Endothelial cell of umbilical vein (primary cell): ENCODE data around the gene ZNF507. TPM values are rescaled to one million over a fixed set of nuclear protein-coding genes. Genes with fewer than 3 reads are reported as not detected.

Experiments used
- BruUV-seq: library from RNA; stranded (reverse); fragments of 400-500 nt; replicated peaks from 2 replicates; lab custom pipeline; 2021; lab: Mats Ljungman, UMichigan
- CTCF ChIA-PET: fragments of 300-600, 350-600 bp; sonication (Branson Sonifier 250); formaldehyde crosslinking; loops from one replicate; lab custom pipeline; 2021; ENCODE audit warnings: antibody characterized with exemption, inconsistent platforms; lab: Charles Lee
- POLR2A ChIA-PET: fragments of 300-600, 350-600 bp; sonication (Branson Sonifier 250); formaldehyde crosslinking; loops from one replicate; lab custom pipeline; 2021; ENCODE audit warnings: antibody characterized with exemption, inconsistent platforms; lab: Charles Lee
- DNase-seq: peaks from one replicate; pipeline ENCODE4 v3.0.0-alpha.2; 2011; ENCODE audit warnings: low read depth, low spot score
- FAIRE-seq: peaks from 2 replicates; lab custom pipeline; 2011; peaks lifted over from hg19 to GRCh38; lab: Jason Lieb, UNC
- H2AFZ ChIP-seq: 2 replicates; pipeline ENCODE4 v1.6.0; 2012; ENCODE audit warnings: low read depth, low read length, control low read depth, inconsistent platforms
- H3K27ac ChIP-seq: 2 replicates; pipeline ENCODE4 v1.5.1; 2011; ENCODE audit warnings: low read depth, mild to moderate bottlenecking, control low read depth, low read length, moderate library complexity; ENCODE audit not compliant: insufficient read depth
- H3K27me3 ChIP-seq, 2 experiments: 2 replicates each; pipeline versions ENCODE4 v1.6.0 to v1.6.1; 2011; ENCODE audit warnings: low read length in 2 of 2, mixed read lengths in 1 of 2; ENCODE audit not compliant: control insufficient read depth in 2 of 2, insufficient read depth in 2 of 2
- H3K36me3 ChIP-seq, 2 experiments: 2 replicates in 1 of 2; 3 replicates in 1 of 2; pipeline ENCODE4 v1.5.1; 2011; ENCODE audit warnings: low read length in 2 of 2, mild to moderate bottlenecking in 1 of 2, moderate library complexity in 1 of 2; ENCODE audit not compliant: control insufficient read depth in 2 of 2, insufficient read depth in 2 of 2; ENCODE audit errors: extremely low read depth in 1 of 2
- H3K4me1 ChIP-seq: 3 replicates; pipeline ENCODE4 v1.5.1; 2011; ENCODE audit warnings: mild to moderate bottlenecking, low read length; ENCODE audit not compliant: control insufficient read depth, insufficient read depth; ENCODE audit errors: extremely low read depth
- H3K4me2 ChIP-seq: 2 replicates; pipeline ENCODE4 v1.6.1; 2011; ENCODE audit warnings: low read length, control low read depth, mixed read lengths; ENCODE audit not compliant: insufficient read depth
- H3K4me3 ChIP-seq, 3 experiments: fragments of 200-600 bp in 1 of 3; sonication (generic), shearing (Covaris generic) in 1 of 3; replicated peaks in 1 of 3; 2 replicates each; pipeline ENCODE4 v1.5.1; 2011 to 2016; ENCODE audit warnings: control low read depth in 3 of 3, low read length in 3 of 3, mild to moderate bottlenecking in 2 of 3, inconsistent platforms in 1 of 3, low read depth in 1 of 3, moderate library complexity in 1 of 3; ENCODE audit not compliant: insufficient read depth in 1 of 3
- H3K79me2 ChIP-seq: 2 replicates; pipeline ENCODE4 v1.6.0; 2012; ENCODE audit warnings: low read length, inconsistent platforms; ENCODE audit not compliant: control insufficient read depth, insufficient read depth
- H3K9ac ChIP-seq: replicated peaks from 2 replicates; pipeline ENCODE3; 2011; ENCODE audit warnings: low read length, control low read depth; ENCODE audit not compliant: insufficient read depth; ENCODE audit errors: extremely low read depth
- H3K9me1 ChIP-seq: replicated peaks from 3 replicates; pipeline ENCODE4 v1.6.0; 2011; ENCODE audit warnings: mild to moderate bottlenecking, low read length; ENCODE audit not compliant: control insufficient read depth, insufficient read depth; ENCODE audit errors: extremely low read depth
- H3K9me3 ChIP-seq: replicated peaks from 2 replicates; pipeline ENCODE4 v1.5.1; 2012; ENCODE audit warnings: low read length, inconsistent platforms; ENCODE audit not compliant: control insufficient read depth, insufficient read depth
- H4K20me1 ChIP-seq: replicated peaks from 2 replicates; pipeline ENCODE3; 2011; ENCODE audit warnings: mild to moderate bottlenecking, low read length; ENCODE audit not compliant: control insufficient read depth, insufficient read depth; ENCODE audit errors: extremely low read depth
- EZH2 ChIP-seq: IDR thresholded peaks from 2 replicates; pipeline ENCODE4 v1.6.1; 2012; ENCODE audit warnings: borderline replicate concordance, low read depth, mild to moderate bottlenecking, moderate library complexity, low read length, inconsistent platforms; ENCODE audit not compliant: severe bottlenecking
- FOS ChIP-seq: IDR thresholded peaks from 2 replicates; pipeline ENCODE4 v1.6.1; 2011; ENCODE audit warnings: mild to moderate bottlenecking, low read length, moderate library complexity, borderline replicate concordance; ENCODE audit not compliant: insufficient read depth
- GATA2 ChIP-seq: IDR thresholded peaks from 2 replicates; pipeline ENCODE4 v1.7.0; 2011; ENCODE audit warnings: low read depth, mild to moderate bottlenecking, moderate library complexity, mixed read lengths, low read length; ENCODE audit not compliant: insufficient read length, insufficient read depth
- JUN ChIP-seq: IDR thresholded peaks from 2 replicates; pipeline ENCODE4 v1.6.1; 2011; ENCODE audit warnings: borderline replicate concordance, low read depth; ENCODE audit not compliant: insufficient read length, insufficient read depth
- MYC ChIP-seq: IDR thresholded peaks from one replicate; pipeline ENCODE4 v1.6.1; 2011; ENCODE audit warnings: mild to moderate bottlenecking, low read depth, low read length
- POLR2A ChIP-seq: IDR thresholded peaks from 2 replicates; pipeline ENCODE4 v1.6.1; 2012; ENCODE audit warnings: low read depth, mild to moderate bottlenecking, control low read depth, low read length
- POLR2AphosphoS5 ChIP-seq: IDR thresholded peaks from 2 replicates; pipeline ENCODE4 v1.6.1; 2012; ENCODE audit warnings: low read depth, mild to moderate bottlenecking, control low read depth, low read length, moderate library complexity; ENCODE audit not compliant: insufficient read depth
- dilution Hi-C: fragments of 300-500 bp; cut with MboI; formaldehyde crosslinking; loops from one replicate; pipeline ENCODE4 v1.15.0; 2019; ENCODE audit warnings: low sequenced_read_pairs; ENCODE audit not compliant: extremely low pct_ligation_motif_present
- intact Hi-C: fragments of 100-400 bp; cut with micrococcal nuclease; formaldehyde crosslinking; loops from one replicate; pipeline ENCODE4 v1.10.0; 2022
- polyA plus RNA-seq, 4 experiments: library from polyadenylated mRNA; depleted of rRNA in 3 of 4; stranded (reverse) in 3 of 4; unstranded in 1 of 4; fragments of >200 nt; gene quantifications; 2 replicates each; pipeline versions ENCODE4 v1.2.1 to v1.2.3, GENCODE V29; 2011 to 2012; ENCODE audit warnings: missing spikeins in 1 of 4
- total RNA-seq: library from RNA; stranded (reverse); gene quantifications from 2 replicates; pipeline ENCODE4 v1.2.3, GENCODE V29; 2021
- TF ChIP-seq, protein P1 (sequence below), 2 donors: IDR thresholded peaks; 1 replicate in 1 of 2; 2 replicates in 1 of 2; pipeline ENCODE4 v1.5.1; 2011; ENCODE audit warnings: low read length in 2 of 2, mild to moderate bottlenecking in 2 of 2, moderate library complexity in 2 of 2, control low read depth in 1 of 2, inconsistent platforms in 1 of 2, low read depth in 1 of 2; ENCODE audit not compliant: insufficient read depth in 1 of 2; ENCODE audit errors: extremely low read depth in 1 of 2
- TF ChIP-seq, protein P2 (sequence below): IDR thresholded peaks from 2 replicates; pipeline ENCODE4 v1.6.1; 2011; ENCODE audit not compliant: insufficient read depth, insufficient read length

Gene ZNF507
- total and polyA plus RNA-seq, 2 donors (not counting 3 experiments of a cell fraction or from before 2014, with no cell fraction given), result 6.8 to 23.0 TPM

DNA sequence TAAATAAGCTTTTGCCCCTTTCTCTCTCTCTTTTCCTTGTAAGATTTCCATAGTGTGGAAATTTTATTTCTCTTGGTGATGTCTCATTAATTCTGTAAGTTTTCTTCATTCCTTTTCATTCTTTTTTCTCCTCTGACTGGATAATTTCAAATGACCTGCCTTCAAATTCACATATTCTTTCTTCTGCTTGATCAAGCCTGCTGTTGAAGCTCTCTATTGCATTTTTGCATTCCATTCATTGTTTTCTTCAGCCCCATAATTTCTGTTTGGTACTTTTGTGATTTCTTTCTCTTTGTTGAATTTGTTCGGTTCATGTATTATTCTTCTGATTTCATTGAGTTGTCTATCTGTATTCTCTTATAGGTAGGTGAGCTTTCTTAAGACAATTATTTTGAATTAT, 42.2 kb upstream of the ZNF507 start:
- intact Hi-C loops (no loop called here), dilution Hi-C loops (no loop called here)
- no peaks in the 10 kb centered on the region for H3K9me3 ChIP-seq
- ChIA-PET POLR2A (no interaction called here), CTCF (no interaction called here)
- no peaks in the 10 kb centered on the region for H3K79me2 ChIP-seq
- no peak overlapping the region for H2AFZ ChIP-seq
- H3K9ac ChIP-seq, result no peak overlapping the region
- H3K9me1 ChIP-seq, result no peaks in the 10 kb centered on the region
- DNase-seq (no peak), FAIRE-seq (no peak)
- no TSS peak for BruUV-seq
- H3K36me3 ChIP-seq, result no peaks in the 10 kb centered on the region
- H3K27me3 ChIP-seq, result no peaks in the 10 kb centered on the region
- H3K27ac ChIP-seq, result no peak overlapping the region
- H3K4me2 ChIP-seq, result no peak overlapping the region
- H3K4me3 ChIP-seq, result no peak overlapping the region
- no peaks in the 10 kb centered on the region for H4K20me1 ChIP-seq
- H3K4me1 ChIP-seq, result no peaks in the 10 kb centered on the region
- TF ChIP-seq, protein P1, sequence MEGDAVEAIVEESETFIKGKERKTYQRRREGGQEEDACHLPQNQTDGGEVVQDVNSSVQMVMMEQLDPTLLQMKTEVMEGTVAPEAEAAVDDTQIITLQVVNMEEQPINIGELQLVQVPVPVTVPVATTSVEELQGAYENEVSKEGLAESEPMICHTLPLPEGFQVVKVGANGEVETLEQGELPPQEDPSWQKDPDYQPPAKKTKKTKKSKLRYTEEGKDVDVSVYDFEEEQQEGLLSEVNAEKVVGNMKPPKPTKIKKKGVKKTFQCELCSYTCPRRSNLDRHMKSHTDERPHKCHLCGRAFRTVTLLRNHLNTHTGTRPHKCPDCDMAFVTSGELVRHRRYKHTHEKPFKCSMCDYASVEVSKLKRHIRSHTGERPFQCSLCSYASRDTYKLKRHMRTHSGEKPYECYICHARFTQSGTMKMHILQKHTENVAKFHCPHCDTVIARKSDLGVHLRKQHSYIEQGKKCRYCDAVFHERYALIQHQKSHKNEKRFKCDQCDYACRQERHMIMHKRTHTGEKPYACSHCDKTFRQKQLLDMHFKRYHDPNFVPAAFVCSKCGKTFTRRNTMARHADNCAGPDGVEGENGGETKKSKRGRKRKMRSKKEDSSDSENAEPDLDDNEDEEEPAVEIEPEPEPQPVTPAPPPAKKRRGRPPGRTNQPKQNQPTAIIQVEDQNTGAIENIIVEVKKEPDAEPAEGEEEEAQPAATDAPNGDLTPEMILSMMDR (IDR thresholded peaks at IDR 0.05; ENCODE audit: extremely low read depth in 1 of 2, insufficient read depth in 1 of 2, low read depth in 1 of 2, low read length in 2 of 2), result no peak
- no peak for TF ChIP-seq FOS
- no peak for TF ChIP-seq MYC
- TF ChIP-seq POLR2A, result no peak
- no peak for TF ChIP-seq EZH2
- no peak for TF ChIP-seq POLR2AphosphoS5
- TF ChIP-seq JUN, result no peak
- TF ChIP-seq, protein P2, sequence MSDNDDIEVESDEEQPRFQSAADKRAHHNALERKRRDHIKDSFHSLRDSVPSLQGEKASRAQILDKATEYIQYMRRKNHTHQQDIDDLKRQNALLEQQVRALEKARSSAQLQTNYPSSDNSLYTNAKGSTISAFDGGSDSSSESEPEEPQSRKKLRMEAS, result no peak
- no peak for TF ChIP-seq GATA2
